MM.1S (cell line): Measurements from ENCODE around the gene ITLN1.

ENCODE experiments used
- CTCF ChIP-seq: fragments of 300-600 bp; sonication (generic); IDR thresholded peaks from 2 replicates; pipeline ENCODE4 v1.5.1; 2016; ENCODE audit warnings: antibody characterized with exemption, low read length, mixed read lengths
- EZH2 ChIP-seq: fragments of 300-600 bp; sonication (generic); optimal IDR thresholded peaks from 2 replicates; pipeline ENCODE3; 2017; ENCODE audit warnings: low read depth, mild to moderate bottlenecking, antibody characterized with exemption, low read length, mixed read lengths
- EZH2phosphoT487 ChIP-seq: fragments of 300-600 bp; sonication (generic); IDR thresholded peaks from 2 replicates; pipeline ENCODE4 v1.6.1; 2018; ENCODE audit warnings: antibody characterized with exemption, low read length

DNA sequence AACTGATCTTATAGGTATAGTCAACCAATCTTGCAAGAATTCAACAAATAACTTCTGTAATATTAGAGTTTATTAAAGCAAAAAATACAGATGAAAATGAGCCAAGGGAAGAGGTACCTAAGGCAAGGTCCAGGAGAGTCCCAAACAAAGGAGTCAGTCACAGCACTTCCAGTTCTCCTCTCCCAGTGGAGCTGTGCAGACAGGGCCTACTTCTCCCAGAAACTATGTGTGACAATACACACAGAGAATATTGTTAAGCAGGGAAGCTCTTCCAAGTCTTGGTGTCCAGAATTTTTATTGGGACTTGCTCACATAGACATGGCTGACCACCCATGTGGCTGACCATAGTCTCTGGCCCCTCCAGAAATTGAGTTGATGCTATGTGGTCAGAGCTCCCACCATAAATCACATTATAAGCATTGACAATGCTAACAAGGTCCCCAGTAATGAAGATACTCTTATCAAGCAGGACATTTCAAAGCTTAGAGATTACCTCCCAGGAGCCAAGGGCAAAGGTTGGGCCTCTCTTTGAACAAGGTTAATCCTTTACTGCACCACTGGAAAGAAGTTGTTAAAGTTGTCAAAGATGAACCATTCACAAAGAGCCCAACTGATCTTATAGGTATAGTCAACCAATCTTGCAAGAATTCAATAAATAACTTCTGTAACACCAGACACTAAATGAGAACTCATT is 18.8 kb downstream of the ITLN1 start:
- TF ChIP-seq CTCF (no peak), EZH2 (no peak), EZH2phosphoT487 (no peak)
